HG03521 (cell line): ENCODE results near the gene VWF.

ENCODE experiments used
- ATAC-seq: cut with Tn5 transposase; IDR thresholded peaks from one replicate; pipeline ENCODE4 v1.9.1; 2021; ENCODE audit warnings: mild to moderate bottlenecking, moderate library complexity; ENCODE audit not compliant: unreplicated experiment

Gene VWF

GRCh38 chr12:6080149-6081045, 44.1 kb downstream of the VWF start:
- ATAC-seq: no peak

DNA sequence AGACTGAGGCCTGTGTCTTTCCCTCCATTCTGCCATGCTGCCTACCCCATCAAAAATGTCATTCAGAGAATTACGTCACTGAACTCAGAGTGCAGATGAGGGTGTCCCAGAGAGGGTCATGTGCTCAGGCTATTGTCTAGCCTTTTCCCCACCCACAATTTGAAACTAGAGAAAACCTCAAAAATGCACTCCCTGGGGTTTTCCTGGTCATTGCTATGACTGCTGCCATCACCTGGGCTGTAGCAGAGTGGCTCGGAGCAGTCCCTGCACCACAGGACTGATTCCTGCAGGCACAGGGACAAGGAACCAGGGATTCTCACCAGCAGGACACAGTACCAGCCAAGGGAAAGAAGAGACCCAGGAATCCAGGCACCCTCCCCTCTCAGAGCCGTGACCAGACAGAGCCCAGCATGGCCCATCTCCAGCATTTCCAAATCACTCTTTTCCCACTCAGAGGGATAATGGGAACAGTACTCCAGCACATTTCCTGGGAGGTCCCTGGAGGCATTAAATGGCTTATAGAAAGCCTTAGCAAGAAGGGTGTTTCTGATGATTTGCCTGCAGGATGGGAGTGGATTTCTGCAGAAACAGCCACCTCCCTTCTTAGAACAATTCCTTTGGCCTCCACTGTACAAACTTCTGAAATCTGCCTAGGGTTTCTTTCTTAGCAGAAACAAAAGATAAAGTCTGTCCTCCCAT, 45.9 kb downstream of the VWF start:
- no peak for ATAC-seq

- ATAC-seq: no peak
Observed at GRCh38 chr12:6077692-6078083, 46.8 kb downstream of the VWF start.

- ATAC-seq: no peak
Observed at GRCh38 chr12:6076776-6077691, 47.4 kb downstream of the VWF start.

- ATAC-seq: no peak
Observed at GRCh38 chr12:6076346-6076745, 48.1 kb downstream of the VWF start.

DNA sequence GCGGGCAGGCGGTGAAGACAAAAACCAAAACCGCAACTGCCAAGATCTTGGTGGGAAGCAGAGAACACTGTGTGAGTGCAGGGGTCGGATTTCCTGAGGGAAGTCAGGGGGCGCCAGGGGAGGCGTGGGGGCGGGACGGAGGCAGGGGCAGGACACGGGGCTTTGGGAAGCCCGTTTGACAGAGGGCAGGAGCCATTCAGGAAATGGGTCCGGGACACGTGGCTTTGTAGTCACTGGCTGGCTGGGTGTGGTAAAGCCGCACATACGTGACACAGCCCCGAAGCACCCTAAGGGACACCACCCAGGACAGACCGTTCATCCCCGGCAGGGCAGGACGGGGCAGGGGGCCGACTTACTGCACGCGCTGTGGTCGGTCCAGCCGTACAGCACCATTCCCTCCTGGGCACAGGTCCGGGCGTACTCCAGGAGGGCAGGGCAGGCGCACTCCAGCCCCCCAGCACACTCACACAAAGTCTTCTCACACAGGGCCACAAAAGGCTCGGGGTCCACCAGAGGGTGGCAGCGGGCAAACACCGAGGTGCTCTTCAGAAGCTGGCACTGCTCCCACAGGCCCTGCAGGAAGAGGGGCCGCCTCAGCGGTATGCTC, 49.4 kb downstream of the VWF start:
- ATAC-seq: no peak

DNA sequence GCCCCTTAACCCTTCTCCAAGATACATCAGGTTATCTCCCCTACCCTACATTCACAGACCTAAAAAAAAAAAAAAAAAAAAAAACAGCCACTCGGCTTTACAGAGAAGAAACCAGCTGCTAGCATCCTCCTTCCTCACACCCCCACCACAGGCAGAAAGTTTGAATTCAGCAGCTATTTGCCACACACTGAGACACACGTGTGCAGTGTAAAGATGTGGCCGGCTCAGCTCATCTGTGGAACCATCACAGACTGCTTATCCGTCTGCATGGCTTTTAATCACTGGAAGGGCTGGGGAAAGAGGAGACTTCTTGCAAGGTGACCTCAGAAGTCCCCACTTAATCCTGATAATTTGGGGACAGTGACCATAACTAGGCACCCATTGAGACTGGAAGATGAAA, 50.0 kb downstream of the VWF start:
- ATAC-seq: no peak

- ATAC-seq: no peak
Observed at GRCh38 chr12:6073426-6073825, 51.0 kb downstream of the VWF start.

DNA sequence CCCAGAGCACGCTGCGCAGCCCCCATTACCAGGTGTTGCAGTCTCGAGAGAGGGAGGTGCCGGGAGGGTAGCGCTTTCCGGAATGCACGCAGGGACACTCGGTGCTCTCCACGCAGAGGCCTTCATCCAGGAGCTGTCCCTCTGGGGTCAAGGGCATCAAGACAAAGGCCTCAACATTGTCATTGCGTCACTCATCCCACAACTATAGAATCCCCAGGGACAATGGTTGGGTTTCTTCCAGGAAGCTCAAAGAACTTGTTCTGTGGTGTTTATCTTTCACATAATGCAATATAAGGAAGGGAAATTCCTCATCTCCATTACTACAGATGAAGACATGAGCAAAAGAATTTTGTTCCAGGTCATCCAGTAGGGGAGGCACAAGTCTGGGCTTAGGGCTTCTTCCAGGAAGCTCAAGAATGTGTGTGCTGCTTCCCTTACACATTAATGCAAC, 52.1 kb downstream of the VWF start:
- ATAC-seq: no peak

DNA sequence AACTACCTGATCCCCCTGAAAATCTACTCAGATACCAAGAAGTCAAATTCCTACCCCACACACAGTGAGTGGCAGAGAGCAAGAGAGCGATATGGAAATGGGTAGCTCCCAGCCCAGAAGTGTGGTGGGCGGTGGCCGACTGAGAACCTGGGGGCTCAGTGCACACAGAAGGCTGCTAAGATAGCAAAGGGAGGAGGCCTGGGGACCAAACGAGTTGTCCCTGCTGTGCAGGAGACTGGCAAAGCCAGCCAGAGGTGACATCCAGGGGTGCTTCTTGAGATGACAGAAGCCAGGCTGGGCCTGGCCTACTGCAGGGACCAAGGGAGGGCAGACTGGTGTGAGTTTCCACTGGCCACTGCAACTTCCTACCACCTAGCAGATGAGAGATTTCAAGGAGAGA, 52.9 kb downstream of the VWF start:
- ATAC-seq: no peak

GRCh38 chr12:6070472-6071257, 53.8 kb downstream of the VWF start:
- no peak for ATAC-seq

DNA sequence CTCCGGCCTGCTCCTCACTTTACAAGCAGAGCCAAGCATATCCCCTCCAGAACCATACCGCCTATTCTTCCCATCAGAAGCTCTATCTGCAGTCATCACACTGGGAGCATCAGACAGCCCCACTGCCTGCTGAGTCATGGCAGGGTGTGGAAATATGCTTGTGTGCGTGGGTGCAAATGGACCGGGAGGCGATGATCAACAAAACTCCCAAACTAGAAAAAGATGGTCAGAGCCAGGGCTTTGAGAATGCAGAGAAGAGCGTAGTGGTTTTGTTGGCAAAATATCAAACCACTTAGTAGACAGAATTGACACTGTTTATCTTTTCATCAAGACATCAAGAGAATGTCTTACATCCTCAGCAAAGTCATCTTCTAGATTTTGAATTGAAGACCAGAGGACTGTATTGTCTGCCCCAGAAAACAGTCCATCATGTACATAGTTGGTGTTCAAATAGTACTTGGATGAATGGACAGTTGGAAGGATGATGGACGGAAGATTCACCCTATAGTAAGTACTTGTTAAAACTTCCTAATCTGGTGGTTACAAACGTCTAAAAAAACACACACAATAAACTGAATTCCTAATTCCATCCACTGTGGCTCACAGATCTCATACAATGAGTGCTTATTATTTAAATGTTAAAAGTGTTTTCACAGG, 54.9 kb downstream of the VWF start:
- no peak for ATAC-seq

DNA sequence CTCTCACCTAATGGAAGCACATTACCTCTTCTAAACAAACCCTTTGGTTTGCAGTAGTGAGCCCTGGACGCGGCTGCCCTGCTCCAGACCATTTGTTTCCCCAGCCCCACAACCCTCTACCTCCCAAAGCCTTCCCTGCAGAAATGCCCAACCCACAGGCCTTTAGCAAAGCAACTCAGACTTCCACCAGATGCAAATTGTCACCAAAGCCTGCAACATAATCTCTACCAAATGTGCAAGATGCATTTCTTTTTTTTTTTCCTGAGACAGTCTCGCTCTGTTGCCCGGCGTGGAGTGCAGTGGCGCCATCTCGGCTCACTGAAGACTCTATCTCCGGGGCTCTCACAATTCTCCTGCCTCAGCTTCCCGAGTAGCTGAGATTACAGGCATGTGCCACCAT, 56.2 kb downstream of the VWF start:
- no peak for ATAC-seq

GRCh38 chr12:6067152-6067916, 57.1 kb downstream of the VWF start:
- no peak for ATAC-seq

- no peak for ATAC-seq
Observed at GRCh38 chr12:6066651-6067050, 57.8 kb downstream of the VWF start.

- ATAC-seq: no peak
Observed at GRCh38 chr12:6065863-6066199, 58.6 kb downstream of the VWF start.

DNA sequence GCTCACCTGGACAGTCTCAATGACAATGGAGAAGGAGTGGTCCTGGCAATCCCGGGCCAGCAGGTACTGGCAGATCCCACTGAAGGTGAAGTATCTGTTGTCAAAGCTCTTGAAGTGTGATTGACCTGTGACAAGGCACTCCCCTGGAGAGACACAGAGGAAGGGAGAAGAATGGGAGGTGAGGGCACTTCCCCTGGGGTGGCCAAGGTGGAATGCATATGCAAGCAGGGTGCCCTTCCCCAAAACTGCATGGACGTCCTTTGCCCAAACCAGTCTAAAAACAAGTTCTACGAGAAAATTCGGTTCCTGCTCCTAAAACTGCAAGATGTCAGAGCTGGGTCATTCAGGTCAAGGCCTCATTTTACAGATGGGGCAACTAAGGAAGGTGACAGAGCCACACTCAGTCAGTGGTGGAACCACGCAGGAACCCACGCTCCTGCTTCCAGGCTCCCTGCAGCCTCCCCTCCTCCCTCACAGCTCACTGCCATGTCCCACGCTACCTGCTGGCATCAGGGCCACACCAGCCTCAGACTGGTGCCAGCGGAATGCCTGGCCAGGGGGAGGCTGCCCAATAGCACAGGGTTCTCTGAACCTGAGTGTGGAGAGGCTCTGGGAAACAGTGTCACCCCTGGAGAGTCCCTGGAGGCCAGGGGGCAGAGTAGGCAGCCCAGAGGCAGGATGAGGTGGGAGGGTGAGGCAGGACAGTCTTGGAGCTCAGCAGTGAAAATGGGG, 59.2 kb downstream of the VWF start:
- no peak for ATAC-seq
